Mucosa of descending colon (tissue), 3 donors: ENCODE measurements around the gene TNNT1. TPM values are rescaled to one million over a fixed set of nuclear protein-coding genes. Genes with fewer than 3 reads are reported as not detected.
A peak's percentile ranks its signal among the peaks of the same experiment; 100 is the strongest.

Experiments
- ATAC-seq: fragments of 200-7000 bp; cut with Tn5 transposase; one replicate; pipeline ENCODE4 v1.9.1; 2020; ENCODE audit warnings: mild to moderate bottlenecking, moderate library complexity
- DNase-seq, 3 donors: peaks; one replicate each; pipeline ENCODE4 v3.0.0-alpha.2; 2020
- H3K36me3 ChIP-seq: fragments of 200-600 bp; one replicate; pipeline ENCODE4 v1.8.0; 2021; ENCODE audit warnings: low read depth, mild to moderate bottlenecking
- H3K4me1 ChIP-seq: fragments of 200-600 bp; one replicate; pipeline ENCODE4 v1.8.0; 2021; ENCODE audit warnings: low read depth, mild to moderate bottlenecking
- H3K4me3 ChIP-seq: fragments of 200-600 bp; one replicate; pipeline ENCODE4 v1.8.0; 2021; ENCODE audit warnings: mild to moderate bottlenecking
- H3K9me3 ChIP-seq: fragments of 200-600 bp; one replicate; pipeline ENCODE4 v1.8.0; 2021; ENCODE audit warnings: mild to moderate bottlenecking
- CTCF ChIP-seq: fragments of 200-600 bp; IDR thresholded peaks from one replicate; pipeline ENCODE4 v1.8.0; 2022; ENCODE audit warnings: antibody characterized with exemption, mild to moderate bottlenecking
- intact Hi-C, 2 donors: fragments of 100-400 bp; cut with DNase I in 1 of 2; cut with micrococcal nuclease in 1 of 2; formaldehyde crosslinking; loops; one replicate each; pipeline versions ENCODE4 v1.11.0 to v1.11.1; 2022; cut with DNase I, micrococcal nuclease
- total RNA-seq, 3 donors: library from RNA; stranded (reverse); fragmentation: NEBNext Ultra II Directional in 2 of 3; extraction: Animal tissue kit (Norgen Biotek cat#: 25700) in 2 of 3; gene quantifications; one replicate each; pipeline versions ENCODE4 v1.2.1 to v1.2.4, GENCODE V29; 2021 to 2023
- donor health status: DM: no; HTN: no; CAD: no; lungs with moderate emphysema.
- donor health status: DM: no; HTN: no; CAD: no.
- donor health status: DM: no; HTN: yes; CAD: no.

The TNNT1 gene
- total RNA-seq, 3 donors from 2014 or later = 0.63 to 1.1 (median 0.65) TPM

- H3K4me3 ChIP-seq = no peak overlapping the region
- peak in 1 of 3 donors; percentile 16 for DNase-seq
- H3K4me1 ChIP-seq = no peaks in the 10 kb centered on the region
- intact Hi-C loops = no loop called here
- no peaks in the 10 kb centered on the region for H3K36me3 ChIP-seq
- H3K9me3 ChIP-seq = no peaks in the 10 kb centered on the region
- TF ChIP-seq CTCF = no peak
- no peak for ATAC-seq
These were observed 42.4 kb downstream of the TNNT1 start for GRCh38 chr19:55106591-55106990.

- TF ChIP-seq CTCF = no peak
- intact Hi-C loops = no loop called here
- no peaks in the 10 kb centered on the region for H3K36me3 ChIP-seq
These were observed 43.8 kb downstream of the TNNT1 start for GRCh38 chr19:55105237-55105636.

GRCh38 chr19:55103190-55103589 is 45.8 kb downstream of the TNNT1 start:
- Histone ChIP-seq H3K4me3 (no peak overlapping the region), H3K4me1 (no peaks in the 10 kb centered on the region), H3K9me3 (no peaks in the 10 kb centered on the region), H3K36me3 (no peaks in the 10 kb centered on the region)
- no peak for TF ChIP-seq CTCF
- ATAC-seq = no peak
- intact Hi-C loops = no loop called here
- peak in 1 of 3 donors; percentile 19 for DNase-seq

More at GRCh38 chr19:55105237-55105636, 43.8 kb downstream of the TNNT1 start:
- DNase-seq (no peak), ATAC-seq (no peak)
- H3K4me1 ChIP-seq = no peaks in the 10 kb centered on the region
- H3K9me3 ChIP-seq = no peaks in the 10 kb centered on the region
- no peak overlapping the region for H3K4me3 ChIP-seq

DNA sequence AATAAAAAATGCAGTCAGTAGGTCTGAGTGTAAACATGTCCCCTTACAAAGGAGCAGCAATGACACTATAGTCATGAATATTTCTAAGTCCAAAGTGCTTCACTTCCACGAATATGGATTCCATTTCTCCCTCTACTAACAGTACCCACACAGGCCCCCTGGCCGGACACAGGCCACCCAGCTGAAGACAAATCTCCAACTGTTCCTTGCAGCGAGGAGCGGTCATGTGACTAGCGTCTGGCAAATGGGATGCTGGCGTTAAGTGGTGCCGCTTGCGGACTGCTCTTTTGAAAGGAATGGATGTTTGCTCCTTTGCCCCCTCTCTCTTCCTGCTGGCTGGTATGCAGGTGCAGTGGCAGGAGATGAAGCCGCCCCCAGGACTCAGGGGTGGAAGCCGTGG is 47.7 kb downstream of the TNNT1 start:
- H3K36me3 ChIP-seq = no peaks in the 10 kb centered on the region
- DNase-seq (peak in 1 of 3 donors; percentile 12), ATAC-seq (no peak)
- TF ChIP-seq CTCF = no peak
- no peak overlapping the region for H3K4me3 ChIP-seq
- no peaks in the 10 kb centered on the region for H3K9me3 ChIP-seq
- no peaks in the 10 kb centered on the region for H3K4me1 ChIP-seq
- intact Hi-C loops = no loop called here

- Histone ChIP-seq H3K36me3 (no peaks in the 10 kb centered on the region), H3K4me3 (no peak overlapping the region), H3K4me1 (no peaks in the 10 kb centered on the region), H3K9me3 (no peaks in the 10 kb centered on the region)
- ATAC-seq (peak; percentile 8), DNase-seq (peak in 1 of 3 donors; percentile 40)
- intact Hi-C loops = no loop called here
- TF ChIP-seq CTCF = no peak
These were observed 49.2 kb downstream of the TNNT1 start for GRCh38 chr19:55099557-55100506.
